H9 (cell line): ENCODE data around the gene NIFK. TPM values are rescaled to one million over a fixed set of nuclear protein-coding genes. Genes with fewer than 3 reads are reported as not detected.

Experiments used
- DNase-seq: peaks from one replicate; pipeline ENCODE4 v3.0.0-alpha.2; 2017
- H2AFZ ChIP-seq: one replicate; pipeline ENCODE4 v1.6.1; 2013; ENCODE audit warnings: mild to moderate bottlenecking, low read length, control low read depth, moderate library complexity
- H2AK5ac ChIP-seq: 2 replicates; pipeline ENCODE4 v1.6.1; 2013; ENCODE audit warnings: low read length, control low read depth, mixed read lengths; ENCODE audit not compliant: insufficient read length
- H2BK120ac ChIP-seq: one replicate; pipeline ENCODE4 v1.6.1; 2013; ENCODE audit warnings: low read depth, mild to moderate bottlenecking, low read length, control low read depth, inconsistent platforms; ENCODE audit not compliant: poor library complexity, severe bottlenecking
- H2BK12ac ChIP-seq: 2 replicates; pipeline ENCODE4 v1.6.1; 2013; ENCODE audit warnings: low read length, control low read depth, mixed read lengths, low read depth; ENCODE audit not compliant: insufficient read length
- H2BK15ac ChIP-seq: 2 replicates; pipeline ENCODE4 v1.6.1; 2013; ENCODE audit warnings: low read depth, low read length, control low read depth
- H2BK20ac ChIP-seq: one replicate; pipeline ENCODE4 v1.6.1; 2013; ENCODE audit warnings: low read depth, mild to moderate bottlenecking, low read length, control low read depth, inconsistent platforms; ENCODE audit not compliant: poor library complexity, severe bottlenecking
- H2BK5ac ChIP-seq: 2 replicates; pipeline ENCODE4 v1.6.1; 2013; ENCODE audit warnings: low read length, control low read depth, mixed read lengths; ENCODE audit not compliant: insufficient read length
- H3K14ac ChIP-seq: 2 replicates; pipeline ENCODE4 v1.6.1; 2013; ENCODE audit warnings: low read length, control low read depth; ENCODE audit not compliant: insufficient read depth
- H3K18ac ChIP-seq: 2 replicates; pipeline ENCODE4 v1.6.1; 2013; ENCODE audit warnings: low read depth, mild to moderate bottlenecking, mixed read lengths, low read length, control low read depth; ENCODE audit not compliant: insufficient read length
- H3K23ac ChIP-seq: 2 replicates; pipeline ENCODE4 v1.6.1; 2013; ENCODE audit warnings: low read length, control low read depth, mixed read lengths, low read depth; ENCODE audit not compliant: insufficient read length
- H3K23me2 ChIP-seq: 2 replicates; pipeline ENCODE4 v1.6.1; 2013; ENCODE audit warnings: low read depth, mild to moderate bottlenecking, mixed read lengths, low read length, control low read depth; ENCODE audit not compliant: insufficient read length, poor library complexity, severe bottlenecking
- H3K27ac ChIP-seq: 2 replicates; pipeline ENCODE4 v1.5.1; 2013; ENCODE audit warnings: low read length, control low read depth, mixed read lengths, low read depth; ENCODE audit not compliant: insufficient read length
- H3K27me3 ChIP-seq: 2 replicates; pipeline ENCODE4 v1.6.1; 2013; ENCODE audit warnings: low read length, control low read depth, inconsistent platforms; ENCODE audit not compliant: insufficient read depth
- H3K4ac ChIP-seq: 2 replicates; pipeline ENCODE4 v1.6.1; 2013; ENCODE audit warnings: low read depth, mild to moderate bottlenecking, control low read depth, inconsistent platforms, low read length, moderate library complexity
- H3K4me1 ChIP-seq: 2 replicates; pipeline ENCODE4 v1.6.1; 2013; ENCODE audit warnings: low read length, control low read depth, inconsistent platforms; ENCODE audit not compliant: insufficient read depth
- H3K4me2 ChIP-seq: 2 replicates; pipeline ENCODE4 v1.6.1; 2013; ENCODE audit warnings: low read length, control low read depth, mixed read lengths; ENCODE audit not compliant: insufficient read length, insufficient read depth
- H3K56ac ChIP-seq: 2 replicates; pipeline ENCODE4 v1.6.1; 2013; ENCODE audit warnings: low read depth, mild to moderate bottlenecking, mixed read lengths, low read length, control low read depth; ENCODE audit not compliant: insufficient read length
- H3K79me1 ChIP-seq: 2 replicates; pipeline ENCODE4 v1.6.1; 2013; ENCODE audit warnings: low read depth, mild to moderate bottlenecking, moderate library complexity, low read length, control low read depth, inconsistent platforms; ENCODE audit not compliant: insufficient read depth, poor library complexity, severe bottlenecking
- H3K79me2 ChIP-seq: 2 replicates; pipeline ENCODE4 v1.6.1; 2013; ENCODE audit warnings: low read length, control low read depth, inconsistent platforms; ENCODE audit not compliant: insufficient read depth
- H3K9ac ChIP-seq: 2 replicates; pipeline ENCODE4 v1.6.1; 2013; ENCODE audit warnings: low read length, control low read depth, mixed read lengths; ENCODE audit not compliant: insufficient read length; ENCODE audit errors: extremely low read depth
- H3K9me3 ChIP-seq: one replicate; pipeline ENCODE4 v1.6.1; 2013; ENCODE audit warnings: low read depth, low read length, inconsistent platforms; ENCODE audit not compliant: control insufficient read depth
- H3T11ph ChIP-seq: one replicate; pipeline ENCODE4 v1.6.1; 2013; ENCODE audit warnings: mild to moderate bottlenecking, low read length, control low read depth, inconsistent platforms
- H4K20me1 ChIP-seq: one replicate; pipeline ENCODE4 v1.6.1; 2013; ENCODE audit not compliant: control insufficient read depth, insufficient read length, insufficient read depth
- H4K5ac ChIP-seq: 2 replicates; pipeline ENCODE4 v1.6.1; 2013; ENCODE audit warnings: low read depth, mild to moderate bottlenecking, mixed read lengths, low read length, control low read depth; ENCODE audit not compliant: insufficient read length
- H4K8ac ChIP-seq: replicated peaks from 2 replicates; pipeline ENCODE4 v1.6.1; 2013; ENCODE audit warnings: low read length, control low read depth, mixed read lengths, low read depth; ENCODE audit not compliant: insufficient read length
- H4K91ac ChIP-seq: 2 replicates; pipeline ENCODE4 v1.6.1; 2013; ENCODE audit warnings: low read depth, mild to moderate bottlenecking, moderate library complexity, mixed read lengths, low read length, control low read depth; ENCODE audit not compliant: insufficient read length
- H3K27ac Mint-ChIP-seq, 3 experiments: 2 replicates in 2 of 3; 3 replicates in 1 of 3; pipeline ENCODE4 v1.8.0; 2020 to 2021; ENCODE audit warnings: mixed read lengths in 3 of 3, mild to moderate bottlenecking in 1 of 3, moderate library complexity in 1 of 3
- H3K27me3 Mint-ChIP-seq: 2 replicates; pipeline ENCODE4 v1.8.0; 2021; ENCODE audit warnings: low read depth, mild to moderate bottlenecking, moderate library complexity, mixed read lengths
- H3K36me3 Mint-ChIP-seq, 3 experiments: 2 replicates in 2 of 3; 3 replicates in 1 of 3; pipeline ENCODE4 v1.8.0; 2020 to 2021; ENCODE audit warnings: low read depth in 3 of 3, mixed read lengths in 3 of 3; ENCODE audit not compliant: insufficient read depth in 1 of 3
- H3K4me1 Mint-ChIP-seq, 2 experiments: 2 replicates each; pipeline ENCODE4 v1.8.0; 2020; ENCODE audit warnings: mixed read lengths in 2 of 2
- H3K4me3 Mint-ChIP-seq, 2 experiments: 2 replicates in 1 of 2; 3 replicates in 1 of 2; pipeline ENCODE4 v1.8.0; 2020 to 2021; ENCODE audit warnings: mild to moderate bottlenecking in 2 of 2, mixed read lengths in 2 of 2, moderate library complexity in 1 of 2
- H3K9me3 Mint-ChIP-seq, 2 experiments: 2 replicates in 1 of 2; 3 replicates in 1 of 2; pipeline ENCODE4 v1.8.0; 2020; ENCODE audit warnings: mild to moderate bottlenecking in 2 of 2, mixed read lengths in 2 of 2, moderate library complexity in 1 of 2
- WGBS: extraction: QIAGEN DNeasy Blood & Tissue Kit; methylation state at CpG from one replicate; pipeline ENCODE4 v1.1.7; 2013; ENCODE audit warnings: missing lambda C conversion rate, low lambda C conversion rate, mixed read lengths; ENCODE audit not compliant: insufficient read length; ENCODE audit errors: extremely low coverage; 5-methylcytosine and 5-hydroxymethylcytosine counted together
- total RNA-seq: library from RNA; stranded (reverse); gene quantifications from 2 replicates; pipeline ENCODE4 v1.2.1, GENCODE V29; 2021
- TF ChIP-seq, protein P1 (sequence below): fragments of 200-600 bp; sonication (generic); conservative IDR thresholded peaks from 3 replicates; pipeline ENCODE4 v1.8.0; 2021; ENCODE audit warnings: antibody characterized with exemption, mild to moderate bottlenecking

Gene NIFK
- total RNA-seq, 1 experiment from 2014 or later, result 180 TPM

DNA sequence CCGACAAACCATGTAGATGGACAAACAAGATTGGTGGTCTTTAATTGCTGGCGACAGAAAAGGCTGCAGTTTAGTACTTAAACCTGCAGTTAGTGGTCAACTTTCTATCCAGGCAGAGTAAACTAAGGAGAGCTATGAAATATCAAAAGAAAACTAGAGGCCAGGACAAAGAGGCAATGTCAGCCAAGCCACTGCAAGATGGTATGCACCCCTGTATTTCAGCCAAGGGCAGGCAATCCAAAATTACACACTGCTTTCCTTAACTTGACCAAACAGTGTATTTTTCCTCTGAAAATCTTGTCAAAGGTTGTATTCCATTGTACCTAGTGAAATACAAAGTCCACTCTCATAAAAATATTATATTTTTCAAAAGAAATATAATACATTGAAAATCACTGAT lies 9.3 kb downstream of the NIFK start:
- Histone ChIP-seq H3K14ac (no peak overlapping the region), H4K5ac (no peak overlapping the region), H3K4me1 (no peaks in the 10 kb centered on the region), H3K27me3 (no peaks in the 10 kb centered on the region), H3T11ph (no peak overlapping the region), H2AFZ (no peak overlapping the region), H2BK20ac (no peak overlapping the region), H3K79me2 (no peaks in the 10 kb centered on the region), H2BK12ac (no peak overlapping the region), H2BK15ac (no peak overlapping the region), H4K20me1 (no peaks in the 10 kb centered on the region), H3K9me3 (no peaks in the 10 kb centered on the region), H3K79me1 (peaks cover 3% of the 10 kb centered on the region), H3K4me2 (no peak overlapping the region), H3K56ac (no peak overlapping the region), H3K23me2 (no peaks in the 10 kb centered on the region), H3K4ac (no peak overlapping the region), H3K27ac (no peak overlapping the region), H3K23ac (no peak overlapping the region), H2BK120ac (no peak overlapping the region), H3K18ac (no peak overlapping the region), H3K9ac (no peak overlapping the region), H4K8ac (no peak overlapping the region), H2AK5ac (no peak overlapping the region), H4K91ac (no peak overlapping the region), H2BK5ac (no peak overlapping the region)
- no peak for DNase-seq
- Mint-ChIP-seq H3K4me1 (no peaks in the 10 kb centered on the region), H3K4me3 (no peak overlapping the region), H3K36me3 (peaks cover 44 to 67% (median 55%) of the 10 kb centered on the region in 3 experiments), H3K9me3 (no peaks in the 10 kb centered on the region), H3K27me3 (no peaks in the 10 kb centered on the region), H3K27ac (no peak overlapping the region)
- TF ChIP-seq, protein P1, sequence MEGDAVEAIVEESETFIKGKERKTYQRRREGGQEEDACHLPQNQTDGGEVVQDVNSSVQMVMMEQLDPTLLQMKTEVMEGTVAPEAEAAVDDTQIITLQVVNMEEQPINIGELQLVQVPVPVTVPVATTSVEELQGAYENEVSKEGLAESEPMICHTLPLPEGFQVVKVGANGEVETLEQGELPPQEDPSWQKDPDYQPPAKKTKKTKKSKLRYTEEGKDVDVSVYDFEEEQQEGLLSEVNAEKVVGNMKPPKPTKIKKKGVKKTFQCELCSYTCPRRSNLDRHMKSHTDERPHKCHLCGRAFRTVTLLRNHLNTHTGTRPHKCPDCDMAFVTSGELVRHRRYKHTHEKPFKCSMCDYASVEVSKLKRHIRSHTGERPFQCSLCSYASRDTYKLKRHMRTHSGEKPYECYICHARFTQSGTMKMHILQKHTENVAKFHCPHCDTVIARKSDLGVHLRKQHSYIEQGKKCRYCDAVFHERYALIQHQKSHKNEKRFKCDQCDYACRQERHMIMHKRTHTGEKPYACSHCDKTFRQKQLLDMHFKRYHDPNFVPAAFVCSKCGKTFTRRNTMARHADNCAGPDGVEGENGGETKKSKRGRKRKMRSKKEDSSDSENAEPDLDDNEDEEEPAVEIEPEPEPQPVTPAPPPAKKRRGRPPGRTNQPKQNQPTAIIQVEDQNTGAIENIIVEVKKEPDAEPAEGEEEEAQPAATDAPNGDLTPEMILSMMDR, result no peak
- no CpG with 5 or more reads among the region's 2 CpGs for WGBS
